Activated B cell treated with CpG ODN at 0.5 μM for 24 hours (primary cell): ENCODE data around the gene ARHGAP30. TPM values are rescaled to one million over a fixed set of nuclear protein-coding genes. Genes with fewer than 3 reads are reported as not detected.
A peak's percentile ranks its signal among the peaks of the same experiment; 100 is the strongest.

Experiments
- ATAC-seq: fragments of 200-7000 bp; cut with Tn5 transposase; one replicate; pipeline ENCODE4 v1.10.0; 2021; ENCODE audit warnings: low read depth, mild to moderate bottlenecking, moderate library complexity
- CTCF ChIA-PET: fragments of 350-600 bp; sonication (Branson Sonifier 250); formaldehyde crosslinking; loops from one replicate; lab custom pipeline; 2021; ENCODE audit warnings: antibody characterized with exemption; lab: Charles Lee
- POLR2A ChIA-PET: fragments of 350-600 bp; sonication (Branson Sonifier 250); formaldehyde crosslinking; loops from one replicate; lab custom pipeline; 2021; ENCODE audit warnings: antibody characterized with exemption; lab: Charles Lee
- DNase-seq: peaks from one replicate; pipeline ENCODE4 v3.0.0; 2022
- H3K27ac Mint-ChIP-seq: one replicate; pipeline ENCODE4 v1.8.0; 2020; ENCODE audit warnings: mixed read lengths
- H3K27me3 Mint-ChIP-seq: one replicate; pipeline ENCODE4 v1.8.0; 2021; ENCODE audit warnings: mixed read lengths
- H3K36me3 Mint-ChIP-seq: one replicate; pipeline ENCODE4 v1.8.0; 2021; ENCODE audit warnings: low read depth, mixed read lengths
- H3K4me1 Mint-ChIP-seq: one replicate; pipeline ENCODE4 v1.8.0; 2021; ENCODE audit warnings: mixed read lengths
- H3K4me3 Mint-ChIP-seq: one replicate; pipeline ENCODE4 v1.8.0; 2020; ENCODE audit warnings: mild to moderate bottlenecking, mixed read lengths
- H3K9me3 Mint-ChIP-seq: one replicate; pipeline ENCODE4 v1.8.0; 2020; ENCODE audit warnings: mixed read lengths
- CTCF ChIP-seq: fragments of 200-600 bp; IDR thresholded peaks from one replicate; pipeline ENCODE4 v1.8.0; 2022; ENCODE audit warnings: antibody characterized with exemption, mild to moderate bottlenecking
- intact Hi-C: fragments of 100-400 bp; cut with micrococcal nuclease; formaldehyde crosslinking; loops from one replicate; pipeline ENCODE4 v1.15.1; 2024
- total RNA-seq: library from RNA; stranded (reverse); gene quantifications from 2 replicates; pipeline ENCODE4 v1.2.3, GENCODE V29; 2022

ARHGAP30 gene
- total RNA-seq, 1 donor from 2014 or later = 158 TPM

GRCh38 chr1:161095230-161095629 is 25.5 kb upstream of the ARHGAP30 start:
- no peaks in the 10 kb centered on the region for H3K27me3 Mint-ChIP-seq
- H3K4me3 Mint-ChIP-seq = no peak overlapping the region
- no peak overlapping the region for H3K27ac Mint-ChIP-seq
- ATAC-seq = no peak
- H3K9me3 Mint-ChIP-seq = no peaks in the 10 kb centered on the region
- intact Hi-C loops = loop anchor here (5.0 kb wide), 2 partner anchors 83 to 383 kb away; partner anchors contain the start of gene CD48
- no peak for DNase-seq
- H3K36me3 Mint-ChIP-seq = peaks cover 10% of the 10 kb centered on the region
- peaks cover 36% of the 10 kb centered on the region for H3K4me1 Mint-ChIP-seq
- CTCF ChIA-PET = interaction anchor here (5.7 to 7.1 kb wide), 2 partner anchors 25 to 98 kb away, joined by 79 to 95 read pairs; partner anchors contain the start of gene ARHGAP30
- POLR2A ChIA-PET = interaction anchor here (0.7 to 6.4 kb wide), 4 partner anchors 26 to 74 kb away, joined by 4 to 79 read pairs (median 45); partner anchors contain the start of genes ARHGAP30, F11R and USF1
- TF ChIP-seq CTCF = peak; percentile 28

GRCh38 chr1:161094481-161094880 is 24.8 kb upstream of the ARHGAP30 start:
- H3K27ac Mint-ChIP-seq = no peak overlapping the region
- no peak for TF ChIP-seq CTCF
- DNase-seq (no peak), ATAC-seq (no peak)
- peaks cover 36% of the 10 kb centered on the region for H3K4me1 Mint-ChIP-seq
- ChIA-PET CTCF (interaction anchor here (5.7 kb wide), 1 partner anchor 25 kb away, joined by 95 read pairs; the partner anchor contains the start of gene ARHGAP30), POLR2A (interaction anchor here (0.7 to 5.7 kb wide), 3 partner anchors 25 to 56 kb away, joined by 4 to 74 read pairs (median 6); partner anchors contain the start of genes ARHGAP30 and DEDD)
- H3K4me3 Mint-ChIP-seq = no peak overlapping the region
- H3K9me3 Mint-ChIP-seq = no peaks in the 10 kb centered on the region
- peaks cover 4% of the 10 kb centered on the region for H3K36me3 Mint-ChIP-seq
- intact Hi-C loops = no loop called here
- no peaks in the 10 kb centered on the region for H3K27me3 Mint-ChIP-seq

GRCh38 chr1:161092621-161093028 is 22.9 kb upstream of the ARHGAP30 start:
- H3K36me3 Mint-ChIP-seq = no peaks in the 10 kb centered on the region
- no peak overlapping the region for H3K27ac Mint-ChIP-seq
- ATAC-seq (no peak), DNase-seq (no peak)
- H3K27me3 Mint-ChIP-seq = no peaks in the 10 kb centered on the region
- CTCF ChIA-PET = interaction anchor here (1.6 kb wide), 1 partner anchor 22 kb away, joined by 4 read pairs; the partner anchor contains the start of gene ARHGAP30
- peaks cover 24% of the 10 kb centered on the region for H3K4me1 Mint-ChIP-seq
- TF ChIP-seq CTCF = no peak
- POLR2A ChIA-PET = interaction anchor here (0.6 kb wide), 1 partner anchor 48 kb away, joined by 3 read pairs; no protein-coding TSS in a partner anchor
- intact Hi-C loops = no loop called here
- H3K9me3 Mint-ChIP-seq = no peaks in the 10 kb centered on the region
- no peak overlapping the region for H3K4me3 Mint-ChIP-seq

- ATAC-seq = no peak
- Mint-ChIP-seq H3K27me3 (no peaks in the 10 kb centered on the region), H3K36me3 (no peaks in the 10 kb centered on the region), H3K4me1 (peaks cover 17% of the 10 kb centered on the region), H3K4me3 (no peak overlapping the region), H3K27ac (no peak overlapping the region), H3K9me3 (no peaks in the 10 kb centered on the region)
- no peak for DNase-seq
- intact Hi-C loops = loop anchor here (2.0 kb wide), 1 partner anchor 15 kb away; no protein-coding TSS in a partner anchor
- ChIA-PET CTCF (interaction anchor here (1.6 kb wide), 1 partner anchor 22 kb away, joined by 4 read pairs; the partner anchor contains the start of gene ARHGAP30), POLR2A (interaction anchor here (0.6 kb wide), 1 partner anchor 48 kb away, joined by 3 read pairs; no protein-coding TSS in a partner anchor)
- no peak for TF ChIP-seq CTCF
Measured at GRCh38 chr1:161091796-161092507, 22.3 kb upstream of the ARHGAP30 start.

GRCh38 chr1:161091093-161091492 is 21.4 kb upstream of the ARHGAP30 start:
- POLR2A ChIA-PET = no interaction called here

More at GRCh38 chr1:161091093-161091492, 21.4 kb upstream of the ARHGAP30 start:
- no peak for ATAC-seq
- H3K9me3 Mint-ChIP-seq = no peaks in the 10 kb centered on the region
- no peak overlapping the region for H3K4me3 Mint-ChIP-seq
- CTCF ChIA-PET = no interaction called here
- intact Hi-C loops = loop anchor here (2.0 kb wide), 1 partner anchor 14 kb away; no protein-coding TSS in a partner anchor
- no peak overlapping the region for H3K27ac Mint-ChIP-seq
- H3K4me1 Mint-ChIP-seq = peaks cover 9% of the 10 kb centered on the region
- no peak for DNase-seq
- H3K36me3 Mint-ChIP-seq = no peaks in the 10 kb centered on the region
- no peak for TF ChIP-seq CTCF
- no peaks in the 10 kb centered on the region for H3K27me3 Mint-ChIP-seq
